Upper lobe of right lung (tissue), 1 donor: ENCODE measurements around the gene INSIG2. TPM values are rescaled to one million over a fixed set of nuclear protein-coding genes. Genes with fewer than 3 reads are reported as not detected.

ENCODE experiments used
- ATAC-seq: fragments of 200-7000 bp; cut with Tn5 transposase; one replicate; pipeline ENCODE4 v1.9.1; 2020; ENCODE audit warnings: mild to moderate bottlenecking, moderate library complexity
- DNase-seq: peaks from one replicate; pipeline ENCODE4 v3.0.0-alpha.2; 2020
- H3K27ac ChIP-seq: fragments of 200-600 bp; one replicate; pipeline ENCODE4 v1.8.0; 2022
- H3K27me3 ChIP-seq: fragments of 200-600 bp; one replicate; pipeline ENCODE4 v1.8.0; 2022; ENCODE audit warnings: mild to moderate bottlenecking
- H3K36me3 ChIP-seq: fragments of 200-600 bp; one replicate; pipeline ENCODE4 v1.8.0; 2022
- H3K4me1 ChIP-seq: fragments of 200-600 bp; one replicate; pipeline ENCODE4 v1.8.0; 2022
- H3K4me3 ChIP-seq: fragments of 200-600 bp; one replicate; pipeline ENCODE4 v1.8.0; 2022; ENCODE audit warnings: mild to moderate bottlenecking
- H3K9me3 ChIP-seq: fragments of 200-600 bp; one replicate; pipeline ENCODE4 v1.8.0; 2022
- CTCF ChIP-seq: fragments of 200-600 bp; IDR thresholded peaks from one replicate; pipeline ENCODE4 v1.8.0; 2022; ENCODE audit warnings: antibody characterized with exemption
- intact Hi-C: fragments of 100-400 bp; cut with DNase I; formaldehyde crosslinking; loops from one replicate; pipeline ENCODE4 v1.11.0; 2022
- total RNA-seq: library from RNA; stranded (reverse); fragmentation: NEBNext Ultra II Directional; extraction: Animal tissue kit (Norgen Biotek cat#: 25700); gene quantifications from one replicate; pipeline ENCODE4 v1.2.1, GENCODE V29; 2021
- donor health status: DM: no; HTN: yes; CAD: no; lungs with severe emphysema.

INSIG2 gene
- total RNA-seq, 1 donor from 2014 or later = 42.0 TPM

- Histone ChIP-seq H3K4me1 (peaks cover 50% of the 10 kb centered on the region), H3K9me3 (no peaks in the 10 kb centered on the region), H3K4me3 (no peak overlapping the region), H3K36me3 (peaks cover 5% of the 10 kb centered on the region), H3K27me3 (no peaks in the 10 kb centered on the region), H3K27ac (no peak overlapping the region)
- no peak for TF ChIP-seq CTCF
- DNase-seq (no peak), ATAC-seq (no peak)
- intact Hi-C loops = no loop called here
Observed at GRCh38 chr2:118094503-118094902, 6.2 kb downstream of the INSIG2 start.

GRCh38 chr2:118095610-118096009, 7.3 kb downstream of the INSIG2 start:
- H3K4me1 ChIP-seq = peaks cover 42% of the 10 kb centered on the region
- no peaks in the 10 kb centered on the region for H3K9me3 ChIP-seq
- intact Hi-C loops = no loop called here
- H3K36me3 ChIP-seq = peaks cover 5% of the 10 kb centered on the region
- DNase-seq (no peak), ATAC-seq (no peak)
- H3K27ac ChIP-seq = no peak overlapping the region
- no peak overlapping the region for H3K4me3 ChIP-seq
- no peak for TF ChIP-seq CTCF
- no peaks in the 10 kb centered on the region for H3K27me3 ChIP-seq

- Histone ChIP-seq H3K4me1 (peaks cover 31% of the 10 kb centered on the region), H3K4me3 (no peak overlapping the region), H3K9me3 (no peaks in the 10 kb centered on the region), H3K27ac (no peak overlapping the region), H3K27me3 (no peaks in the 10 kb centered on the region), H3K36me3 (peaks cover 5% of the 10 kb centered on the region)
- DNase-seq (no peak), ATAC-seq (peak; percentile 47)
- no peak for TF ChIP-seq CTCF
- intact Hi-C loops = no loop called here
Observed at GRCh38 chr2:118097657-118098056, 9.4 kb downstream of the INSIG2 start.

- no peak overlapping the region for H3K4me3 ChIP-seq
- H3K27me3 ChIP-seq = no peaks in the 10 kb centered on the region
- H3K36me3 ChIP-seq = peaks cover 8% of the 10 kb centered on the region
- no peak for DNase-seq
- peaks cover 31% of the 10 kb centered on the region for H3K4me1 ChIP-seq
- no peak overlapping the region for H3K27ac ChIP-seq
- no peak for TF ChIP-seq CTCF
- intact Hi-C loops = no loop called here
- no peak for ATAC-seq
- no peaks in the 10 kb centered on the region for H3K9me3 ChIP-seq
Observed at GRCh38 chr2:118098307-118099030, 10.2 kb downstream of the INSIG2 start.

GRCh38 chr2:118102433-118103082, 14.3 kb downstream of the INSIG2 start:
- Histone ChIP-seq H3K4me1 (peaks cover 15% of the 10 kb centered on the region), H3K36me3 (peaks cover 44% of the 10 kb centered on the region), H3K9me3 (no peaks in the 10 kb centered on the region), H3K4me3 (no peak overlapping the region), H3K27ac (no peak overlapping the region), H3K27me3 (no peaks in the 10 kb centered on the region)
- TF ChIP-seq CTCF = no peak
- DNase-seq (no peak), ATAC-seq (no peak)
- intact Hi-C loops = no loop called here
